Trophoblast cell (in vitro differentiated cells and primary cell): ENCODE results near the gene RHOD.
A peak's percentile ranks its signal among the peaks of the same experiment; 100 is the strongest.

ENCODE experiments used
- DNase-seq, 2 donors: peaks; one replicate each; pipeline ENCODE4 v3.0.0-alpha.2; 2016
- H2AFZ ChIP-seq: 2 replicates; pipeline ENCODE4 v1.6.1; 2013; ENCODE audit warnings: low read length, moderate library complexity, mild to moderate bottlenecking; ENCODE audit not compliant: insufficient read depth, poor library complexity
- H2AK5ac ChIP-seq: 2 replicates; pipeline ENCODE4 v1.6.1; 2013; ENCODE audit warnings: mild to moderate bottlenecking, low read length
- H2BK120ac ChIP-seq: 2 replicates; pipeline ENCODE4 v1.6.1; 2013; ENCODE audit warnings: low read length, mild to moderate bottlenecking, moderate library complexity; ENCODE audit not compliant: insufficient read depth, poor library complexity
- H2BK12ac ChIP-seq: 2 replicates; pipeline ENCODE4 v1.6.1; 2013; ENCODE audit warnings: mild to moderate bottlenecking, low read length, moderate library complexity
- H2BK5ac ChIP-seq: 2 replicates; pipeline ENCODE4 v1.6.1; 2013; ENCODE audit warnings: low read length, low read depth, moderate library complexity, mild to moderate bottlenecking; ENCODE audit not compliant: poor library complexity
- H3K14ac ChIP-seq: 2 replicates; pipeline ENCODE4 v1.6.1; 2013; ENCODE audit warnings: mild to moderate bottlenecking, low read length
- H3K18ac ChIP-seq: 2 replicates; pipeline ENCODE4 v1.6.1; 2013; ENCODE audit warnings: mild to moderate bottlenecking, low read length
- H3K23ac ChIP-seq: 2 replicates; pipeline ENCODE4 v1.6.1; 2013; ENCODE audit warnings: low read length
- H3K27ac ChIP-seq: 2 replicates; pipeline ENCODE4 v1.5.1; 2013; ENCODE audit warnings: low read depth, mild to moderate bottlenecking, inconsistent platforms, low read length, moderate library complexity
- H3K27me3 ChIP-seq: 2 replicates; pipeline ENCODE4 v1.6.1; 2013; ENCODE audit warnings: inconsistent platforms, mild to moderate bottlenecking, low read length, moderate library complexity; ENCODE audit not compliant: insufficient read depth
- H3K36me3 ChIP-seq, 2 experiments: 1 replicate in 1 of 2; 2 replicates in 1 of 2; pipeline ENCODE4 v1.6.1; 2013; ENCODE audit warnings: low read length in 2 of 2, mild to moderate bottlenecking in 2 of 2, moderate library complexity in 1 of 2; ENCODE audit not compliant: insufficient read depth in 2 of 2, control insufficient read depth in 1 of 2
- H3K4ac ChIP-seq: 2 replicates; pipeline ENCODE4 v1.6.1; 2013; ENCODE audit warnings: low read depth, mild to moderate bottlenecking, low read length, moderate library complexity
- H3K4me1 ChIP-seq, 2 experiments: 1 replicate in 1 of 2; 2 replicates in 1 of 2; pipeline ENCODE4 v1.6.1; 2013; ENCODE audit warnings: low read length in 2 of 2, mild to moderate bottlenecking in 2 of 2, moderate library complexity in 1 of 2; ENCODE audit not compliant: insufficient read depth in 2 of 2, control insufficient read depth in 1 of 2
- H3K4me2 ChIP-seq: 2 replicates; pipeline ENCODE4 v1.6.1; 2013; ENCODE audit warnings: inconsistent platforms, mild to moderate bottlenecking, low read length, moderate library complexity
- H3K4me3 ChIP-seq: 2 replicates; pipeline ENCODE4 v1.5.1; 2013; ENCODE audit warnings: mild to moderate bottlenecking, low read depth, low read length, inconsistent platforms
- H3K79me1 ChIP-seq: one replicate; pipeline ENCODE4 v1.6.1; 2013; ENCODE audit warnings: low read length
- H3K79me2 ChIP-seq: 2 replicates; pipeline ENCODE4 v1.6.1; 2013; ENCODE audit warnings: low read length, mild to moderate bottlenecking; ENCODE audit not compliant: control insufficient read depth, insufficient read depth, poor library complexity
- H3K9ac ChIP-seq: 2 replicates; pipeline ENCODE4 v1.6.1; 2013; ENCODE audit warnings: mild to moderate bottlenecking, low read length
- H3K9me3 ChIP-seq: 2 replicates; pipeline ENCODE4 v1.6.1; 2013; ENCODE audit warnings: low read depth, mild to moderate bottlenecking, control low read depth, inconsistent platforms, low read length; ENCODE audit not compliant: insufficient read depth
- H4K12ac ChIP-seq: 2 replicates; pipeline ENCODE4 v1.6.1; 2013; ENCODE audit warnings: low read depth, mild to moderate bottlenecking, low read length, moderate library complexity
- H4K8ac ChIP-seq: 2 replicates; pipeline ENCODE4 v1.6.1; 2013; ENCODE audit warnings: low read depth, mild to moderate bottlenecking, low read length, moderate library complexity
- H4K91ac ChIP-seq: one replicate; pipeline ENCODE4 v1.6.1; 2013; ENCODE audit warnings: low read depth, mild to moderate bottlenecking, low read length, moderate library complexity
- WGBS: extraction: QIAGEN DNeasy Blood & Tissue Kit; methylation state at CpG from one replicate; pipeline ENCODE4 v1.1.7; 2013; ENCODE audit warnings: missing lambda C conversion rate; ENCODE audit not compliant: insufficient read length, insufficient coverage; ENCODE audit errors: extremely low coverage; 5-methylcytosine and 5-hydroxymethylcytosine counted together

Gene RHOD

GRCh38 chr11:67027943-67028542 lies 28.6 kb upstream of the RHOD start:
- Histone ChIP-seq H3K4ac (no peak overlapping the region), H3K9me3 (peaks cover 4% of the 10 kb centered on the region), H3K79me1 (peaks cover 10% of the 10 kb centered on the region), H3K23ac (no peak overlapping the region), H3K18ac (no peak overlapping the region), H3K14ac (no peak overlapping the region), H3K36me3 (no peaks in the 10 kb centered on the region), H3K9ac (no peak overlapping the region), H3K4me2 (no peak overlapping the region), H3K4me3 (no peak overlapping the region), H2BK120ac (no peak overlapping the region), H2AK5ac (no peak overlapping the region), H4K8ac (no peak overlapping the region), H4K91ac (no peak overlapping the region), H3K4me1 (peaks cover 33 to 34% of the 10 kb centered on the region in 2 experiments), H2BK12ac (no peak overlapping the region), H3K79me2 (no peaks in the 10 kb centered on the region), H3K27me3 (peaks cover 22% of the 10 kb centered on the region), H3K27ac (no peak overlapping the region), H2BK5ac (no peak overlapping the region), H2AFZ (no peak overlapping the region), H4K12ac (no peak overlapping the region)
- peak in 1 of 2 donors; percentile 56 for DNase-seq
- no CpG with 5 or more reads among the region's 6 CpGs for WGBS

GRCh38 chr11:67029146-67029545 lies 27.5 kb upstream of the RHOD start:
- H4K8ac ChIP-seq = no peak overlapping the region
- H3K4me1 ChIP-seq = peaks cover 37 to 38% of the 10 kb centered on the region in 2 experiments
- no peak overlapping the region for H2BK12ac ChIP-seq
- no peak overlapping the region for H4K91ac ChIP-seq
- no CpG with 5 or more reads among the region's 6 CpGs for WGBS
- H2BK120ac ChIP-seq = no peak overlapping the region
- H3K27me3 ChIP-seq = peaks cover 11% of the 10 kb centered on the region
- H2AK5ac ChIP-seq = peak overlapping the region; percentile 18
- no peaks in the 10 kb centered on the region for H3K79me2 ChIP-seq
- no peak overlapping the region for H3K27ac ChIP-seq
- H3K23ac ChIP-seq = no peak overlapping the region
- no peak overlapping the region for H3K14ac ChIP-seq
- H3K36me3 ChIP-seq = no peaks in the 10 kb centered on the region
- DNase-seq = peak in 1 of 2 donors; percentile 7
- H3K9ac ChIP-seq = no peak overlapping the region
- no peak overlapping the region for H2BK5ac ChIP-seq
- H4K12ac ChIP-seq = no peak overlapping the region
- H3K4ac ChIP-seq = no peak overlapping the region
- no peak overlapping the region for H3K4me3 ChIP-seq
- H3K4me2 ChIP-seq = no peak overlapping the region
- H3K18ac ChIP-seq = no peak overlapping the region
- peaks cover 10% of the 10 kb centered on the region for H3K79me1 ChIP-seq
- H3K9me3 ChIP-seq = peaks cover 2% of the 10 kb centered on the region
- H2AFZ ChIP-seq = no peak overlapping the region

GRCh38 chr11:67030976-67031375 lies 25.7 kb upstream of the RHOD start:
- H2AK5ac ChIP-seq = no peak overlapping the region
- H3K79me2 ChIP-seq = no peaks in the 10 kb centered on the region
- peak overlapping the region; percentile 36 for H3K4me2 ChIP-seq
- H3K9ac ChIP-seq = no peak overlapping the region
- no peak overlapping the region for H2AFZ ChIP-seq
- H3K4me3 ChIP-seq = no peak overlapping the region
- no CpG with 5 or more reads among the region's 9 CpGs for WGBS
- H3K79me1 ChIP-seq = peaks cover 10% of the 10 kb centered on the region
- no peaks in the 10 kb centered on the region for H3K27me3 ChIP-seq
- H2BK5ac ChIP-seq = no peak overlapping the region
- H3K9me3 ChIP-seq = peaks cover 2% of the 10 kb centered on the region
- no peak overlapping the region for H3K23ac ChIP-seq
- H2BK12ac ChIP-seq = peak overlapping the region; percentile 38
- peaks cover 37 to 38% of the 10 kb centered on the region in 2 experiments for H3K4me1 ChIP-seq
- peak overlapping the region; percentile 1 for H2BK120ac ChIP-seq
- no peak overlapping the region for H3K18ac ChIP-seq
- H4K91ac ChIP-seq = no peak overlapping the region
- no peaks in the 10 kb centered on the region for H3K36me3 ChIP-seq
- H3K4ac ChIP-seq = no peak overlapping the region
- DNase-seq = peak; percentile 98 to 100
- no peak overlapping the region for H4K12ac ChIP-seq
- no peak overlapping the region for H4K8ac ChIP-seq
- H3K27ac ChIP-seq = no peak overlapping the region
- H3K14ac ChIP-seq = no peak overlapping the region

GRCh38 chr11:67031791-67032561 lies 24.7 kb upstream of the RHOD start:
- peak; percentile 97 to 99 for DNase-seq

More at GRCh38 chr11:67031791-67032561, 24.7 kb upstream of the RHOD start:
- Histone ChIP-seq H2BK5ac (peak overlapping the region; percentile 65), H2BK12ac (peak overlapping the region; percentile 89), H2BK120ac (peak overlapping the region; percentile 90), H3K79me1 (peaks cover 10% of the 10 kb centered on the region), H4K12ac (no peak overlapping the region), H4K8ac (peak overlapping the region; percentile 21), H3K27ac (peak overlapping the region; percentile 50), H3K23ac (no peak overlapping the region), H3K4ac (peak overlapping the region; percentile 20), H3K79me2 (no peaks in the 10 kb centered on the region), H3K27me3 (no peaks in the 10 kb centered on the region), H3K9me3 (peaks cover 2% of the 10 kb centered on the region), H2AK5ac (peak overlapping the region; percentile 90), H2AFZ (peak overlapping the region; percentile 3), H3K4me1 (peaks cover 37 to 38% of the 10 kb centered on the region in 2 experiments), H4K91ac (peak overlapping the region; percentile 92), H3K4me2 (peak overlapping the region; percentile 25), H3K14ac (peak overlapping the region; percentile 59), H3K9ac (no peak overlapping the region), H3K36me3 (no peaks in the 10 kb centered on the region), H3K4me3 (no peak overlapping the region), H3K18ac (peak overlapping the region; percentile 67)
- WGBS = no CpG with 5 or more reads among the region's 23 CpGs
